K562 (cell line): ENCODE data around the gene ST6GAL1. TPM values are rescaled to one million over a fixed set of nuclear protein-coding genes. Genes with fewer than 3 reads are reported as not detected.

Source experiments
- BCOR ChIP-seq: fragments of 450-650 bp; IDR thresholded peaks from 2 replicates; pipeline ENCODE4 v1.6.1; 2016
- CTBP1 ChIP-seq: fragments of 450-650 bp; IDR thresholded peaks from 2 replicates; pipeline ENCODE4 v1.6.1; 2016; ENCODE audit warnings: borderline replicate concordance
- DMBX1 ChIP-seq: fragments of 250-450 bp; sonication (Bioruptor Pico); IDR thresholded peaks from 2 replicates; pipeline ENCODE4 v1.8.0; 2022; ENCODE audit warnings: inconsistent platforms, mild to moderate bottlenecking, moderate library complexity, borderline replicate concordance
- HCFC1 ChIP-seq: IDR thresholded peaks from 2 replicates; pipeline ENCODE4 v1.6.1; 2012; ENCODE audit warnings: low read depth, low read length, improper control_type of control experiment
- HNRNPL ChIP-seq: fragments of 200-400 bp; formaldehyde crosslinking; IDR thresholded peaks from 2 replicates; pipeline ENCODE4 v1.6.1; 2017; ENCODE audit warnings: low read depth, mild to moderate bottlenecking, low read length
- KLF16 ChIP-seq: IDR thresholded peaks from 2 replicates; pipeline ENCODE4 v1.6.1; 2016; ENCODE audit warnings: antibody characterized with exemption
- MTF1 ChIP-seq: fragments of 250-450 bp; sonication (Bioruptor Pico); IDR thresholded peaks from 2 replicates; pipeline ENCODE4 v1.9.0; 2021; ENCODE audit warnings: moderate library complexity, mild to moderate bottlenecking, inconsistent platforms, borderline replicate concordance
- NFE2 ChIP-seq: IDR thresholded peaks from 2 replicates; pipeline ENCODE4 v1.6.1; 2014; ENCODE audit warnings: antibody characterized with exemption, low read depth
- NR2F6 ChIP-seq: fragments of 450-650 bp; formaldehyde crosslinking; IDR thresholded peaks from 2 replicates; pipeline ENCODE4 v1.4.0; 2020; ENCODE audit warnings: mild to moderate bottlenecking
- PBX2 ChIP-seq, 2 experiments: IDR thresholded peaks in 1 of 2; conservative IDR thresholded peaks in 1 of 2; 2 replicates each; pipeline ENCODE4 v1.6.1; 2016; ENCODE audit warnings: low read depth in 2 of 2, mild to moderate bottlenecking in 1 of 2, missing compliant biosample characterization in 1 of 2, missing genetic modification characterization in 1 of 2, moderate library complexity in 1 of 2
- PML ChIP-seq: IDR thresholded peaks from 2 replicates; pipeline ENCODE4 v1.6.1; 2012; ENCODE audit warnings: low read length, inconsistent platforms
- RBM15 ChIP-seq: fragments of 200-400 bp; formaldehyde crosslinking; IDR thresholded peaks from 2 replicates; pipeline ENCODE4 v1.6.1; 2018; ENCODE audit warnings: mild to moderate bottlenecking, low read length, moderate library complexity; ENCODE audit not compliant: insufficient read depth
- SAP30 ChIP-seq: fragments of 200-600 bp; sonication (generic); IDR thresholded peaks from 2 replicates; pipeline ENCODE4 v1.6.1; 2012; ENCODE audit warnings: borderline replicate concordance, low read depth, mild to moderate bottlenecking, moderate library complexity, low read length, control low read depth, inconsistent platforms; ENCODE audit not compliant: insufficient read depth, poor library complexity, severe bottlenecking
- TRIM24 ChIP-seq, 2 experiments: fragments of 450-650 bp; IDR thresholded peaks; 2 replicates each; pipeline ENCODE4 v1.6.1; 2016
- ZMIZ1 ChIP-seq, 2 experiments: fragments of 150-350 bp in 1 of 2; IDR thresholded peaks; 2 replicates each; pipeline ENCODE4 v1.6.1; 2012 to 2016; ENCODE audit warnings: low read depth in 2 of 2, low read length in 2 of 2, mild to moderate bottlenecking in 1 of 2, moderate library complexity in 1 of 2
- ZNF121 ChIP-seq: sonication (generic); formaldehyde crosslinking; conservative IDR thresholded peaks from 2 replicates; pipeline ENCODE4 v1.8.0; 2022; ENCODE audit warnings: missing genetic modification reagents
- ZNF431 ChIP-seq: sonication (generic); formaldehyde crosslinking; IDR thresholded peaks from 2 replicates; pipeline ENCODE4 v1.8.0; 2022; ENCODE audit warnings: mild to moderate bottlenecking, missing genetic modification reagents
- ZZZ3 ChIP-seq: fragments of 450-650 bp; IDR thresholded peaks from 2 replicates; pipeline ENCODE4 v1.6.1; 2016; ENCODE audit warnings: antibody characterized with exemption, mild to moderate bottlenecking, moderate library complexity
- polyA plus RNA-seq, 8 experiments: library from polyadenylated mRNA; depleted of rRNA in 4 of 8; stranded (reverse) in 5 of 8; unstranded in 3 of 8; fragments of >200 nt; fragmentation: Nextera tagmentation in 2 of 8; fragmentation: Illumina TruSeq in 1 of 8; extraction: Ambion mirVana in 2 of 8; extraction: Trizol in 1 of 8; gene quantifications; 2 replicates each; pipeline versions ENCODE4 v1.2.1 to v1.2.3, GENCODE V29; 2011 to 2014; ENCODE audit warnings: inconsistent platforms in 1 of 8, missing spikeins in 1 of 8
- total RNA-seq, 7 experiments: library from RNA; depleted of rRNA in 6 of 7; stranded (reverse); fragments of >200 nt in 6 of 7; fragmentation: Illumina TruSeq in 2 of 7; extraction: Trizol in 2 of 7; gene quantifications; 2 replicates each; pipeline versions ENCODE4 v1.2.1 to v1.2.3, GENCODE V29; 2011 to 2021; ENCODE audit warnings: low replicate concordance in 1 of 7
- TF ChIP-seq, protein P1 (sequence below), 3 experiments: IDR thresholded peaks in 2 of 3; conservative IDR thresholded peaks in 1 of 3; 2 replicates each; pipeline ENCODE4 v1.5.1; 2011 to 2012; ENCODE audit warnings: low read length in 3 of 3, mild to moderate bottlenecking in 3 of 3, control low read depth in 2 of 3, improper control_type of control experiment in 1 of 3, inconsistent platforms in 1 of 3, low read depth in 1 of 3, mixed read lengths in 1 of 3, moderate library complexity in 1 of 3; ENCODE audit not compliant: insufficient read depth in 2 of 3
- TF ChIP-seq, protein P2 (sequence below): fragments of 450-650 bp; formaldehyde crosslinking; conservative IDR thresholded peaks from 2 replicates; pipeline ENCODE4 v1.4.0; 2022; ENCODE audit warnings: mild to moderate bottlenecking, missing genetic modification characterization

ST6GAL1 gene
- total and polyA plus RNA-seq, 9 of the 15 experiments (the other 6 are each of a cell fraction or from before 2014, with no cell fraction given): 31.9 to 145 (median 71.0) TPM

DNA sequence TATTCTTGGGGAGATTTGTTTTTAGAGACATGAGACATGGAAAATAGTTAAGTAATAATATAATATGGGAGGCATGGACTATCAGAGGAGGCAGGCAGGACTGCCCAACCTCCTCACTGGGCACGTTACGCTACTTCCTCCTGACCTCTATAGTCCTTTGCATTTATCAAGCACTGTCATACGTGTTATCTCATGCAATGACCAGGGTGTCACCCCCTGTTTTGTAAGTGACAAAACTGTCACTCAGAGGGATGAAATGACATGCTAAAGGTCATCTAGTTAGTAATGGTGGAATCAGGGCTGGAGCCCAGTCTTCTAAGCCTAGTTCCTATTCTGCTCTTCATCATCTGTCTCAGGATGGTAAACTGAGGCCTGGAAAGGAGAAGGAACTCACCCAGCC, 66.7 kb downstream of the ST6GAL1 start (continued):
- TF ChIP-seq RBM15 (no peak), BCOR (no peak), ZMIZ1 (IDR thresholded peaks at IDR 0.05; ENCODE audit: low read depth in 2 of 2, low read length in 2 of 2) (no peak), HNRNPL (no peak), ZNF431 (no peak), MTF1 (CRISPR knock-in tag) (no peak), NFE2 (peak; percentile 76), SAP30 (no peak), DMBX1 (peak; percentile 51; the same call in 1 of the 2 replicates), PBX2 (CRISPR knock-in tag; IDR thresholded peaks at IDR 0.05; ENCODE audit: low read depth) (peak; percentile 70), PBX2 (tag; conservative IDR thresholded peaks at IDR 0.05; ENCODE audit: low read depth) (peak; percentile 94), PML (peak; percentile 63), ZNF121 (CRISPR knock-in tag) (no peak), TRIM24 (IDR thresholded peaks at IDR 0.05) (peak; percentile 69 to 83; a peak in 3 of 4 replicates), HCFC1 (no peak), CTBP1 (peak; percentile 45; the same call in 1 of the 2 replicates), KLF16 (peak; percentile 41; the same call in 1 of the 2 replicates), NR2F6 (no peak), ZZZ3 (no peak)
- TF ChIP-seq, protein P1, sequence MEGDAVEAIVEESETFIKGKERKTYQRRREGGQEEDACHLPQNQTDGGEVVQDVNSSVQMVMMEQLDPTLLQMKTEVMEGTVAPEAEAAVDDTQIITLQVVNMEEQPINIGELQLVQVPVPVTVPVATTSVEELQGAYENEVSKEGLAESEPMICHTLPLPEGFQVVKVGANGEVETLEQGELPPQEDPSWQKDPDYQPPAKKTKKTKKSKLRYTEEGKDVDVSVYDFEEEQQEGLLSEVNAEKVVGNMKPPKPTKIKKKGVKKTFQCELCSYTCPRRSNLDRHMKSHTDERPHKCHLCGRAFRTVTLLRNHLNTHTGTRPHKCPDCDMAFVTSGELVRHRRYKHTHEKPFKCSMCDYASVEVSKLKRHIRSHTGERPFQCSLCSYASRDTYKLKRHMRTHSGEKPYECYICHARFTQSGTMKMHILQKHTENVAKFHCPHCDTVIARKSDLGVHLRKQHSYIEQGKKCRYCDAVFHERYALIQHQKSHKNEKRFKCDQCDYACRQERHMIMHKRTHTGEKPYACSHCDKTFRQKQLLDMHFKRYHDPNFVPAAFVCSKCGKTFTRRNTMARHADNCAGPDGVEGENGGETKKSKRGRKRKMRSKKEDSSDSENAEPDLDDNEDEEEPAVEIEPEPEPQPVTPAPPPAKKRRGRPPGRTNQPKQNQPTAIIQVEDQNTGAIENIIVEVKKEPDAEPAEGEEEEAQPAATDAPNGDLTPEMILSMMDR (IDR thresholded peaks at IDR 0.05 in 2 of 3, conservative IDR thresholded peaks at IDR 0.05 in 1 of 3; ENCODE audit: insufficient read depth in 2 of 3, low read depth in 1 of 3, low read length in 3 of 3): no peak
- TF ChIP-seq, protein P2, sequence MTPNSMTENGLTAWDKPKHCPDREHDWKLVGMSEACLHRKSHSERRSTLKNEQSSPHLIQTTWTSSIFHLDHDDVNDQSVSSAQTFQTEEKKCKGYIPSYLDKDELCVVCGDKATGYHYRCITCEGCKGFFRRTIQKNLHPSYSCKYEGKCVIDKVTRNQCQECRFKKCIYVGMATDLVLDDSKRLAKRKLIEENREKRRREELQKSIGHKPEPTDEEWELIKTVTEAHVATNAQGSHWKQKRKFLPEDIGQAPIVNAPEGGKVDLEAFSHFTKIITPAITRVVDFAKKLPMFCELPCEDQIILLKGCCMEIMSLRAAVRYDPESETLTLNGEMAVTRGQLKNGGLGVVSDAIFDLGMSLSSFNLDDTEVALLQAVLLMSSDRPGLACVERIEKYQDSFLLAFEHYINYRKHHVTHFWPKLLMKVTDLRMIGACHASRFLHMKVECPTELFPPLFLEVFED: no peak
